Osteocyte (in vitro differentiated cells): ENCODE results near the gene RBM27. TPM values are rescaled to one million over a fixed set of nuclear protein-coding genes. Genes with fewer than 3 reads are reported as not detected.
A peak's percentile ranks its signal among the peaks of the same experiment; 100 is the strongest.

ENCODE experiments used
- DNase-seq: peaks from one replicate; pipeline ENCODE4 v3.0.0; 2021; ENCODE audit warnings: mixed read lengths; ENCODE audit not compliant: unreplicated experiment; ENCODE audit errors: extremely low spot score
- H3K27ac Mint-ChIP-seq: one replicate; pipeline ENCODE4 v1.8.0; 2021; ENCODE audit warnings: mild to moderate bottlenecking, mixed read lengths; ENCODE audit not compliant: unreplicated experiment
- H3K27me3 Mint-ChIP-seq: one replicate; pipeline ENCODE4 v1.8.0; 2021; ENCODE audit warnings: mixed read lengths; ENCODE audit not compliant: unreplicated experiment
- H3K36me3 Mint-ChIP-seq: one replicate; pipeline ENCODE4 v1.8.0; 2021; ENCODE audit warnings: mixed read lengths; ENCODE audit not compliant: unreplicated experiment
- H3K4me1 Mint-ChIP-seq: one replicate; pipeline ENCODE4 v1.8.0; 2021; ENCODE audit warnings: mixed read lengths; ENCODE audit not compliant: unreplicated experiment
- H3K4me3 Mint-ChIP-seq: one replicate; pipeline ENCODE4 v1.8.0; 2021; ENCODE audit warnings: mild to moderate bottlenecking, moderate library complexity, mixed read lengths; ENCODE audit not compliant: unreplicated experiment
- H3K9me3 Mint-ChIP-seq: one replicate; pipeline ENCODE4 v1.8.0; 2021; ENCODE audit warnings: mixed read lengths; ENCODE audit not compliant: unreplicated experiment
- total RNA-seq: library from RNA; stranded (reverse); gene quantifications from 2 replicates; pipeline ENCODE4 v1.2.1, GENCODE V29; 2021
- TF ChIP-seq, protein P1 (sequence below): fragments of 200-600 bp; sonication (generic); IDR thresholded peaks from 2 replicates; pipeline ENCODE4 v1.5.0; 2021; ENCODE audit warnings: antibody characterized with exemption, mild to moderate bottlenecking, moderate library complexity

RBM27 gene
- total RNA-seq, 1 donor from 2014 or later, result 12.2 TPM

DNA sequence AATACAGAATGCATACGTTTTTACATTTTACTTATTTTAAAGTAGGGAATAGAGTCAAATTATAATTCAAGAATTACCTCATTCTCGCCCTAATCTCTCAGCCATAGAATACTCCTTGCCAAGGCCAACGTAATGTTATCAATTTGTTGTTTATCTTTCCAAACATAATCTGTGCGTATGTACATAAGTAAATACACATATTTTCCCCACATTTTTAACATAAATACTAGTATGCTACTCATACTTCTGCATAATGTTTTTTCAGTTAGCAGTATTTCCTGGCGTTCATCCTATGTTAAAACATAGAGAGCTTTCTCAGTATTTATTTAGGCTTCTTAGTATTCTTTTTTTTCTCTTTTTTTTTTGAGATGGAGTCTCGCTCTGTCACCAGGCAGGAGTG, 28.8 kb downstream of the RBM27 start:
- H3K27me3 Mint-ChIP-seq, result no peaks in the 10 kb centered on the region
- no peak overlapping the region for H3K4me3 Mint-ChIP-seq
- DNase-seq, result no peak

DNA sequence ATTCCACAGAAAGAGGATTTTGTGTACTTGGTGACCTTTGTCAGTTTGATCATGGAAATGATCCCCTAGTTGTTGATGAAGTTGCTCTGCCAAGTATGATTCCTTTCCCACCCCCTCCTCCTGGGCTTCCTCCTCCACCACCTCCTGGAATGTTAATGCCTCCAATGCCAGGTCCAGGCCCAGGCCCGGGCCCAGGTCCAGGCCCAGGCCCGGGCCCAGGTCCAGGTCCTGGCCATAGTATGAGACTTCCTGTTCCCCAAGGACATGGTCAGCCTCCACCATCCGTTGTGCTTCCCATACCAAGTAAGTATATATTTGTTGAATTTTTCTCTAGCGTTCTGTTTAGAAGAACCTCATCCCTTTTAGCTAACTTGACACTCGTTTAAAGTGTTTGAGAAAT, 30.0 kb downstream of the RBM27 start:
- Mint-ChIP-seq H3K27me3 (no peaks in the 10 kb centered on the region), H3K9me3 (no peaks in the 10 kb centered on the region), H3K4me1 (no peaks in the 10 kb centered on the region), H3K27ac (no peak overlapping the region), H3K4me3 (no peak overlapping the region), H3K36me3 (peaks cover 39% of the 10 kb centered on the region)
- TF ChIP-seq, protein P1, sequence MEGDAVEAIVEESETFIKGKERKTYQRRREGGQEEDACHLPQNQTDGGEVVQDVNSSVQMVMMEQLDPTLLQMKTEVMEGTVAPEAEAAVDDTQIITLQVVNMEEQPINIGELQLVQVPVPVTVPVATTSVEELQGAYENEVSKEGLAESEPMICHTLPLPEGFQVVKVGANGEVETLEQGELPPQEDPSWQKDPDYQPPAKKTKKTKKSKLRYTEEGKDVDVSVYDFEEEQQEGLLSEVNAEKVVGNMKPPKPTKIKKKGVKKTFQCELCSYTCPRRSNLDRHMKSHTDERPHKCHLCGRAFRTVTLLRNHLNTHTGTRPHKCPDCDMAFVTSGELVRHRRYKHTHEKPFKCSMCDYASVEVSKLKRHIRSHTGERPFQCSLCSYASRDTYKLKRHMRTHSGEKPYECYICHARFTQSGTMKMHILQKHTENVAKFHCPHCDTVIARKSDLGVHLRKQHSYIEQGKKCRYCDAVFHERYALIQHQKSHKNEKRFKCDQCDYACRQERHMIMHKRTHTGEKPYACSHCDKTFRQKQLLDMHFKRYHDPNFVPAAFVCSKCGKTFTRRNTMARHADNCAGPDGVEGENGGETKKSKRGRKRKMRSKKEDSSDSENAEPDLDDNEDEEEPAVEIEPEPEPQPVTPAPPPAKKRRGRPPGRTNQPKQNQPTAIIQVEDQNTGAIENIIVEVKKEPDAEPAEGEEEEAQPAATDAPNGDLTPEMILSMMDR, result no peak
- peak; percentile 60 for DNase-seq

More for the DNA sequence above, 28.8 kb downstream of the RBM27 start:
- H3K9me3 Mint-ChIP-seq, result no peaks in the 10 kb centered on the region
- peaks cover 37% of the 10 kb centered on the region for H3K36me3 Mint-ChIP-seq
- H3K4me1 Mint-ChIP-seq, result no peaks in the 10 kb centered on the region
- no peak overlapping the region for H3K27ac Mint-ChIP-seq
- TF ChIP-seq, protein P1, result no peak

DNA sequence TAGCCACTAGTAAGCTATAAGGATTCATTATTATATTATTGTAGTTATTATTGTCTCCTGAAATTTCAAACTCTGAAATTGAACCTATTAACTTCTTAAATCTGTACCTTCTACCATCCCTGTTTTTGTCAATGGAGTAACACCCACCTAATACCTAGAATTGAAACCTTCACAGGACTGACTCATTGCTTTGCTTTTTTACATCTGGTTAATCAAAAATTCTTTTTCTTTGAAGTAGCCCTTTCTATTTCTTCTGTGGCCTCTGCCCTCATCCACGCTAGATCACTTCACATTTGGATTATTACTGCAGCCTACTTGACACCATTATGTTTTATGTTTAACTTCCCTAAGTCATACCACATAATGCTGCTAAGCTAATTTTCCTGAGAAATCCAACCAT, 35.6 kb downstream of the RBM27 start:
- H3K27ac Mint-ChIP-seq, result no peak overlapping the region
- H3K4me3 Mint-ChIP-seq, result no peak overlapping the region
- no peak for DNase-seq
- H3K4me1 Mint-ChIP-seq, result peaks cover 10% of the 10 kb centered on the region
- TF ChIP-seq, protein P1, result no peak
- H3K27me3 Mint-ChIP-seq, result no peaks in the 10 kb centered on the region
- no peaks in the 10 kb centered on the region for H3K9me3 Mint-ChIP-seq
- peaks cover 25% of the 10 kb centered on the region for H3K36me3 Mint-ChIP-seq

DNA sequence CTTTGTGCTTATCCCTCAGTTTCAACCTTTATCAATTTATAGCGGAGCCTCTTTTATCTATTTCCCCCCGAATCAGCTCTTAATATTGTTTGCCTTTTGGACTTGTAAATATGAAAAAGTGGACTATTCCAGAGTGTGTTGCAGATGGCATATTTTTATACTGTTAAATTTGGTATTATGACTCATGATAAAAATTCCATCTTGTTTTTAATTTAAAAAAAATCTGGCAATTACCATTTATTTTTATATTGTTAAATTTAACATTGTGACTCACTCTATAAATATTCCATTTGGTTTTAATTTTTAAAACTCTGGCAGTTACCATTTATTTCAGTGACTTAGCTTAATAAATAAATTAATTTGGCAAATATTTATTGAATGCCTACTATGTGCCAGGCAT, 37.5 kb downstream of the RBM27 start:
- Mint-ChIP-seq H3K9me3 (no peaks in the 10 kb centered on the region), H3K27me3 (no peaks in the 10 kb centered on the region), H3K4me1 (peaks cover 10% of the 10 kb centered on the region), H3K4me3 (no peak overlapping the region), H3K27ac (no peak overlapping the region), H3K36me3 (peaks cover 23% of the 10 kb centered on the region)
- DNase-seq, result no peak
- TF ChIP-seq, protein P1, result no peak

DNA sequence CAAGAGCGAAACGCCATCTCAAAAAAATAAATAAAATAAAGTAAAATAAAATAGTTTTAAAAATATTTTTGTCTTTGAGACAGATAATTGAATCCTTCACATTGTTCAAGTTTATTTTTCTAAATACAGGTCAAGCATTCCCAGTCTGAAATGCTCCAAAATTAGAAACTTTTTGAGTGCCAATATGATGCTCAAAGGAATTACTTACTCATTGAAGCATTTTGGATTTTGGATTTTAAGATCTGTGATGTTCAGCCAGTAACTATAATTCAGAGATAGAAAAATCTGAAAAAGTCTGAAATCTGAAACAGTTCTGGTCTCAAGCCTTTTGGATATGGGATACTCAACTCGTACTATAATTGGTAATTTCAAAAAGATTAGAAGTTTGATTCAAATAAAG, 39.8 kb downstream of the RBM27 start:
- peaks cover 29% of the 10 kb centered on the region for H3K36me3 Mint-ChIP-seq
- H3K9me3 Mint-ChIP-seq, result no peaks in the 10 kb centered on the region
- no peak overlapping the region for H3K4me3 Mint-ChIP-seq
- H3K4me1 Mint-ChIP-seq, result peaks cover 10% of the 10 kb centered on the region
- no peak for DNase-seq
- no peaks in the 10 kb centered on the region for H3K27me3 Mint-ChIP-seq
- TF ChIP-seq, protein P1, result no peak
- H3K27ac Mint-ChIP-seq, result no peak overlapping the region
